Measurements from ENCODE around the gene CEP70.
"Not testable (repeated sequence)": the region's sequence is repeated elsewhere in the genome, so short reads cannot be mapped to it uniquely, and the experiment has no call there.

The CEP70 gene

GRCh38 chr3:138588445-138588844, 5.6 kb downstream of the CEP70 start:
- DNase-seq = no peak

- DNase-seq = no peak
Measured at GRCh38 chr3:138587374-138587773, 6.7 kb downstream of the CEP70 start.

- DNase-seq = no peak
Measured at GRCh38 chr3:138578961-138579574, 15.0 kb downstream of the CEP70 start.

GRCh38 chr3:138578141-138578540, 15.9 kb downstream of the CEP70 start:
- no peak for DNase-seq

- no peak for DNase-seq
Measured at GRCh38 chr3:138573138-138573537, 20.9 kb downstream of the CEP70 start.

- DNase-seq = not testable (repeated sequence)
Measured at GRCh38 chr3:138569624-138570023, 24.4 kb downstream of the CEP70 start.

- no peak for DNase-seq
Measured at GRCh38 chr3:138569090-138569489, 25.0 kb downstream of the CEP70 start.

GRCh38 chr3:138567403-138567802, 26.7 kb downstream of the CEP70 start:
- DNase-seq = no peak

GRCh38 chr3:138566293-138566692, 27.8 kb downstream of the CEP70 start:
- not testable (repeated sequence) for DNase-seq

- DNase-seq = not testable (repeated sequence)
Measured at GRCh38 chr3:138562902-138563301, 31.2 kb downstream of the CEP70 start.

- no peak for DNase-seq
Measured at GRCh38 chr3:138560501-138560900, 33.6 kb downstream of the CEP70 start.

GRCh38 chr3:138559134-138559533, 34.9 kb downstream of the CEP70 start:
- no peak for DNase-seq

- DNase-seq = not testable (repeated sequence)
Measured at GRCh38 chr3:138554775-138555174, 39.3 kb downstream of the CEP70 start.

GRCh38 chr3:138550958-138551357, 43.1 kb downstream of the CEP70 start:
- DNase-seq = not testable (repeated sequence)

- DNase-seq = no peak
Measured at GRCh38 chr3:138549179-138549977, 44.7 kb downstream of the CEP70 start.

- no peak for DNase-seq
Measured at GRCh38 chr3:138547342-138547975, 46.6 kb downstream of the CEP70 start.

GRCh38 chr3:138544546-138544945, 49.5 kb downstream of the CEP70 start:
- no peak for DNase-seq

GRCh38 chr3:138542977-138543376, 51.1 kb downstream of the CEP70 start:
- no peak for DNase-seq

- no peak for DNase-seq
Measured at GRCh38 chr3:138539352-138539751, 54.7 kb downstream of the CEP70 start.

- DNase-seq = not testable (repeated sequence)
Measured at GRCh38 chr3:138521445-138521844, 72.6 kb downstream of the CEP70 start.

- DNase-seq = no peak
Measured at GRCh38 chr3:138513090-138513843, 80.8 kb downstream of the CEP70 start.

- no peak for DNase-seq
Measured at GRCh38 chr3:138511945-138512344, 82.1 kb downstream of the CEP70 start.

GRCh38 chr3:138509586-138509985, 84.5 kb downstream of the CEP70 start:
- no peak for DNase-seq
